PC-3 (cell line): ENCODE measurements around the gene RAB23. TPM values are rescaled to one million over a fixed set of nuclear protein-coding genes. Genes with fewer than 3 reads are reported as not detected.

Source experiments
- ATAC-seq: fragments of 200-7000 bp; cut with Tn5 transposase; 2 replicates; pipeline ENCODE4 v1.9.1; 2020; ENCODE audit warnings: mild to moderate bottlenecking, moderate library complexity
- BruUV-seq: library from RNA; stranded (reverse); fragments of 400-500 nt; replicated peaks from 2 replicates; lab custom pipeline; 2021; lab: Mats Ljungman, UMichigan
- CTCF ChIA-PET: fragments of 300-600 bp; sonication (Branson Sonifier 250); formaldehyde crosslinking; loops from one replicate; lab custom pipeline; 2022; ENCODE audit warnings: antibody characterized with exemption; lab: Charles Lee
- POLR2A ChIA-PET: fragments of 300-600 bp; sonication (Branson Sonifier 250); formaldehyde crosslinking; loops from one replicate; lab custom pipeline; 2022; ENCODE audit warnings: antibody characterized with exemption; ENCODE audit not compliant: unreplicated experiment; lab: Charles Lee
- DNase-seq: peaks from one replicate; pipeline ENCODE4 v3.0.0-alpha.2; 2015
- H2AFZ ChIP-seq: fragments of 300-600 bp; sonication (generic); 2 replicates; pipeline ENCODE4 v1.6.0; 2016; ENCODE audit warnings: antibody characterized with exemption, low read length
- H3F3A ChIP-seq: fragments of 300-600 bp; sonication (generic); one replicate; pipeline ENCODE4 v1.6.0; 2017; ENCODE audit warnings: antibody characterized with exemption, low read length, control low read depth, mild to moderate bottlenecking; ENCODE audit not compliant: unreplicated experiment
- H3K27ac ChIP-seq: fragments of 300-600 bp; sonication (generic); 2 replicates; pipeline ENCODE4 v1.5.1; 2016; ENCODE audit warnings: mild to moderate bottlenecking, low read length
- H3K27me3 ChIP-seq: fragments of 300-600 bp; sonication (generic); 2 replicates; pipeline ENCODE4 v1.6.1; 2016; ENCODE audit warnings: low read length, mixed read lengths
- H3K36me3 ChIP-seq: fragments of 300-600 bp; sonication (generic); 2 replicates; pipeline ENCODE4 v1.6.1; 2016; ENCODE audit warnings: low read depth, mixed run types, low read length, mixed read lengths
- H3K4me1 ChIP-seq: fragments of 300-600 bp; sonication (generic); 2 replicates; pipeline ENCODE4 v1.5.1; 2016; ENCODE audit warnings: low read length; ENCODE audit not compliant: insufficient read depth
- H3K4me2 ChIP-seq: fragments of 300-600 bp; sonication (generic); 2 replicates; pipeline ENCODE4 v1.6.0; 2016; ENCODE audit warnings: low read length
- H3K4me3 ChIP-seq: fragments of 300-600 bp; sonication (generic); 2 replicates; pipeline ENCODE4 v1.5.1; 2016; ENCODE audit warnings: mild to moderate bottlenecking, low read length, mixed read lengths
- H3K79me2 ChIP-seq: fragments of 300-600 bp; sonication (generic); 2 replicates; pipeline ENCODE4 v1.6.1; 2017; ENCODE audit warnings: low read length, mixed read lengths
- H3K9ac ChIP-seq: fragments of 300-600 bp; sonication (generic); 2 replicates; pipeline ENCODE4 v1.6.0; 2016; ENCODE audit warnings: mild to moderate bottlenecking, low read length
- H3K9me2 ChIP-seq: fragments of 300-600 bp; sonication (generic); replicated peaks from 2 replicates; pipeline ENCODE4 v1.6.1; 2016; ENCODE audit warnings: mixed run types, low read length, mixed read lengths
- H3K9me3 ChIP-seq: fragments of 300-600 bp; sonication (generic); 2 replicates; pipeline ENCODE4 v1.6.1; 2016; ENCODE audit warnings: low read length, mixed read lengths
- H4K20me1 ChIP-seq: fragments of 300-600 bp; sonication (generic); 2 replicates; pipeline ENCODE4 v1.6.1; 2016; ENCODE audit warnings: low read length, mixed read lengths
- CTCF ChIP-seq: fragments of 300-600 bp; sonication (generic); conservative IDR thresholded peaks from 2 replicates; pipeline ENCODE4 v1.5.1; 2017; ENCODE audit warnings: antibody characterized with exemption, low read depth, mild to moderate bottlenecking, low read length
- EZH2 ChIP-seq: fragments of 300-600 bp; sonication (generic); IDR thresholded peaks from one replicate; pipeline ENCODE4 v1.6.1; 2017; ENCODE audit warnings: antibody characterized with exemption, mild to moderate bottlenecking, low read length; ENCODE audit not compliant: unreplicated experiment
- EZH2phosphoT487 ChIP-seq: fragments of 300-600 bp; sonication (generic); IDR thresholded peaks from 2 replicates; pipeline ENCODE4 v1.6.1; 2018; ENCODE audit warnings: mild to moderate bottlenecking, antibody characterized with exemption, low read length, borderline replicate concordance
- intact Hi-C: fragments of 100-400 bp; cut with micrococcal nuclease; formaldehyde crosslinking; loops from 2 replicates; pipeline ENCODE4 v1.9.0; 2023
- total RNA-seq: library from RNA; depleted of rRNA; stranded (reverse); fragments of >200 nt; gene quantifications from 2 replicates; pipeline ENCODE4 v1.2.3, GENCODE V29; 2014; rRNA removed

RAB23 gene
- total RNA-seq, 1 experiment from 2014 or later = 11.2 TPM

DNA sequence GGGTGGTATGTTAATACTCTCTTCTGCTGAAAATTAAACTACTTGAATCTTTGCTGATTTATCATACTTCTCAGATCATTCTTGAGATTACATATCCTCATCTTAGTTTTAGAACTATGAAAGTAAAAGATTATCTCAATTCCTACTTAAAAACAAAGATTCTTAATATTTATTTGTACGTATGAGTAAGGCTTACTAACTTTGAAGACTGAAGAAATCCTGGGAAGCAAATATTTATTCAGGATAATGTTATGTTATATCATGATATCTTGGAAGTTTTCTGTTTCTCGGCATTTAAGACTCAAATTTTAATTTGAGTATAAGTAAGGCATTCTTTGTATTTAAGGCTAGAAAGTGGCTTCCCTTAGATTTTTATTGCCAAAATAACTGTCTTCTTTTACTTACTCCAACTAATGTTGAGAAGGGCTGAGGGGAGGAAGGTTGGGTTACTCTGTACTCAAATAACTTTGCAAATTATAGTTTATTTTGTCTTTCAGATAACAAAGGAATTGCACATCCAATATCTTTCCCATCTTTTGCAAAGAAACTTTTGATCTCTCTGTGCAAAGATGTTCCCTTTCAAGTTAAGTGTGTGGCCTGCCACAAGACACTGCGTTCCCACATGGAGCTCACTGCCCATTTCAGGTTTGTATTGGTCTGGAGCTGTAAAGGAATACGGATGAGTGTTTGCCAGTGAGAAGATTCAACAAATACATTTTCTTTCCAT lies 80.5 kb downstream of the RAB23 start:
- no peaks in the 10 kb centered on the region for H3K9me3 ChIP-seq
- POLR2A ChIA-PET = no interaction called here
- H3K36me3 ChIP-seq = peaks cover 19% of the 10 kb centered on the region

DNA sequence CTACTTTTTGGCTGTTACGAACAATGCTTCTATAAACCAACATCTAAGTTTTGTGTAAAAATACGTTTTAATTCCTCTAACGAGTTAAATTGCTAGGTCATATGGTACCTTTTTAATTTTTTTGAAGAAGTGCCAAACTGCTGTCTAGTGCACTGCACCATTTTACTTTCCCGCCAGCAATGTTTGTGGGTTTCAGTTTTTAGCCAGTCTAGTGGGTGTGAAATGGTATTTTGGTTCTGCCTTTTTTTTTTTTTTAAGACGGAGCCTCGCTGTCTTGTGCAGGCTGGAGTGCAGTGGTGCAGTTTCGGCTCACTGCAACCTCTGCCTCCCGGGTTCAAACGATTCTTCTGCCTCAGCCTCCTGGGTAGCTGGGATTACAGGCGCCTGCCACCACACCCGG lies 84.1 kb downstream of the RAB23 start:
- Histone ChIP-seq H3K9me3 (no peaks in the 10 kb centered on the region), H3K4me2 (no peak overlapping the region), H4K20me1 (no peaks in the 10 kb centered on the region), H3K4me1 (peaks cover 4% of the 10 kb centered on the region; the same call in 1 of the 2 replicates), H3K9me2 (no peaks in the 10 kb centered on the region), H3K36me3 (peaks cover 27% of the 10 kb centered on the region), H3K27me3 (no peaks in the 10 kb centered on the region), H3K27ac (no peak overlapping the region), H3K9ac (no peak overlapping the region), H2AFZ (no peak overlapping the region), H3F3A (no peaks in the 10 kb centered on the region), H3K79me2 (no peaks in the 10 kb centered on the region), H3K4me3 (no peak overlapping the region)
- ChIA-PET POLR2A (no interaction called here), CTCF (no interaction called here)
- ATAC-seq (no peak), DNase-seq (no peak)
- no TSS peak for BruUV-seq
- no peak for TF ChIP-seq CTCF
- no peak for TF ChIP-seq EZH2
- TF ChIP-seq EZH2phosphoT487 = no peak
- intact Hi-C loops = no loop called here

More for the DNA sequence above, 80.5 kb downstream of the RAB23 start:
- Histone ChIP-seq H3K4me2 (0 out of 2 replicates have a peak overlapping the region, but pooled peaks have one; percentile 5), H3K4me3 (no peak overlapping the region), H3K27ac (0 out of 2 replicates have a peak overlapping the region, but pooled peaks have one; percentile 8), H3K9ac (no peak overlapping the region), H3K79me2 (no peaks in the 10 kb centered on the region), H4K20me1 (no peaks in the 10 kb centered on the region), H3K9me2 (no peaks in the 10 kb centered on the region), H2AFZ (no peak overlapping the region), H3K4me1 (peaks cover 4% of the 10 kb centered on the region; the same call in 1 of the 2 replicates), H3F3A (no peaks in the 10 kb centered on the region), H3K27me3 (no peaks in the 10 kb centered on the region)
- BruUV-seq = no TSS peak
- DNase-seq (peak; percentile 14), ATAC-seq (peak; percentile 67)
- CTCF ChIA-PET = interaction anchor here (0.6 kb wide), 1 partner anchor 571 kb away, joined by 3 read pairs; no protein-coding TSS in a partner anchor
- intact Hi-C loops = loop anchor here (1.0 kb wide), 1 partner anchor 31 kb away; the partner anchor contains the start of gene BAG2
- TF ChIP-seq EZH2phosphoT487 (no peak), CTCF (no peak), EZH2 (no peak)

DNA sequence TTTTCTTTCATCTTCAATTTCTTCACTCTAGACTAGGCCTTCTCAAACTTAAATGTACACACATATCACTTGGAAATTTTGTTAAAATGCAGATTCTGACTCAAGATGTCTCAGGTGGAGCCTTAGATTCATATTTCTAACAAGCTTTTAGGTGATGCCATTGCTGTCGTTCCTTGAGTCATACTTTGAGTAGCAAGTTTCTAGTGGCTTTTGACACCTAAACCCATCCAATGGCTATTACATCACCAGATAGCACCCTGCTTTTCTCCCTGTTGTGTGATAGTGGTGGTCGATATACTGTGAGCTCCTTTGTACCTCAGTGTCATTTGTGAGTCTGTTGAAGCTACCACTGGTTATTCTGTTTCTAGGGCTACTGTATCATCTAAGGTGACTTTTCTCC lies 84.8 kb downstream of the RAB23 start:
- no peak for TF ChIP-seq EZH2phosphoT487
- no peak for TF ChIP-seq EZH2
- H3K9me3 ChIP-seq = no peaks in the 10 kb centered on the region
- H3K9ac ChIP-seq = no peak overlapping the region
- ChIA-PET POLR2A (interaction anchor here (0.5 kb wide), 1 partner anchor 44 kb away, joined by 4 read pairs; no protein-coding TSS in a partner anchor), CTCF (no interaction called here)
- DNase-seq = no peak
- no peaks in the 10 kb centered on the region for H3K9me2 ChIP-seq
- H4K20me1 ChIP-seq = no peaks in the 10 kb centered on the region
- no peaks in the 10 kb centered on the region for H3F3A ChIP-seq
- H3K36me3 ChIP-seq = peaks cover 25% of the 10 kb centered on the region
- H3K4me3 ChIP-seq = no peak overlapping the region
- intact Hi-C loops = no loop called here
- H2AFZ ChIP-seq = no peak overlapping the region
- H3K79me2 ChIP-seq = no peaks in the 10 kb centered on the region
- ATAC-seq = no peak
- H3K27ac ChIP-seq = no peak overlapping the region
- peaks cover 4% of the 10 kb centered on the region; the same call in 1 of the 2 replicates for H3K4me1 ChIP-seq
- H3K27me3 ChIP-seq = no peaks in the 10 kb centered on the region
- BruUV-seq = no TSS peak
- H3K4me2 ChIP-seq = no peak overlapping the region

Other genes with a start within 250 kb of the RAB23 start
- 6.0 and 7.4 TPM in 2 replicates for gene KIAA1586, start 175.6 kb downstream of the RAB23 start, total RNA-seq
- gene ZNF451, start 132.1 kb downstream of the RAB23 start, total RNA-seq = 32.5 and 34.5 TPM in 2 replicates
- gene BAG2, start 50.0 kb downstream of the RAB23 start, total RNA-seq = 8.9 and 10.4 TPM in 2 replicates
- 26.1 and 48.4 TPM in 2 replicates for gene PRIM2, start 95.3 kb upstream of the RAB23 start, total RNA-seq